GM19240 (cell line): ENCODE data around the gene NDUFAF8.

Experiments used
- DNase-seq: peaks from one replicate; pipeline ENCODE4 v3.0.0; 2011; ENCODE audit warnings: low spot score; ENCODE audit not compliant: insufficient read length

NDUFAF8 gene

GRCh38 chr17:81200695-81201580, 38.2 kb upstream of the NDUFAF8 start:
- DNase-seq: peak; percentile 71

- DNase-seq: no peak
Observed at GRCh38 chr17:81202318-81202717, 36.8 kb upstream of the NDUFAF8 start.

- DNase-seq: no peak
Observed at GRCh38 chr17:81203136-81203535, 36.0 kb upstream of the NDUFAF8 start.

GRCh38 chr17:81204578-81204977, 34.5 kb upstream of the NDUFAF8 start:
- no peak for DNase-seq

GRCh38 chr17:81206166-81206565, 33.0 kb upstream of the NDUFAF8 start:
- DNase-seq: no peak

GRCh38 chr17:81206657-81207056, 32.5 kb upstream of the NDUFAF8 start:
- DNase-seq: no peak

GRCh38 chr17:81207610-81208581, 31.2 kb upstream of the NDUFAF8 start:
- no peak for DNase-seq

- no peak for DNase-seq
Observed at GRCh38 chr17:81208651-81209050, 30.5 kb upstream of the NDUFAF8 start.

- no peak for DNase-seq
Observed at GRCh38 chr17:81209141-81209540, 30.0 kb upstream of the NDUFAF8 start.

- no peak for DNase-seq
Observed at GRCh38 chr17:81210466-81210865, 28.7 kb upstream of the NDUFAF8 start.

GRCh38 chr17:81210868-81211267, 28.2 kb upstream of the NDUFAF8 start:
- DNase-seq: no peak

GRCh38 chr17:81212365-81212764, 26.8 kb upstream of the NDUFAF8 start:
- DNase-seq: no peak

- no peak for DNase-seq
Observed at GRCh38 chr17:81213978-81214377, 25.1 kb upstream of the NDUFAF8 start.

- no peak for DNase-seq
Observed at GRCh38 chr17:81217491-81217890, 21.6 kb upstream of the NDUFAF8 start.

GRCh38 chr17:81218459-81218858, 20.7 kb upstream of the NDUFAF8 start:
- DNase-seq: no peak

- DNase-seq: no peak
Observed at GRCh38 chr17:81218991-81219390, 20.1 kb upstream of the NDUFAF8 start.

- no peak for DNase-seq
Observed at GRCh38 chr17:81219476-81220180, 19.5 kb upstream of the NDUFAF8 start.

GRCh38 chr17:81221371-81221841, 17.7 kb upstream of the NDUFAF8 start:
- no peak for DNase-seq

- DNase-seq: no peak
Observed at GRCh38 chr17:81221842-81222619, 17.1 kb upstream of the NDUFAF8 start.

- no peak for DNase-seq
Observed at GRCh38 chr17:81222620-81222905, 16.6 kb upstream of the NDUFAF8 start.
